HL-60/S4 treated with phorbol 12-myristate 13-acetate at 8.2 ng/mL for 4 days and 3 days (cell line): ENCODE results near the gene NFIA.

ENCODE experiments used
- in situ Hi-C: fragments of 300-500 bp; cut with MboI; formaldehyde crosslinking; loops from 2 replicates; pipeline ENCODE4 v1.15.0; 2022; ENCODE audit warnings: low sequenced_read_pairs

The NFIA gene

DNA sequence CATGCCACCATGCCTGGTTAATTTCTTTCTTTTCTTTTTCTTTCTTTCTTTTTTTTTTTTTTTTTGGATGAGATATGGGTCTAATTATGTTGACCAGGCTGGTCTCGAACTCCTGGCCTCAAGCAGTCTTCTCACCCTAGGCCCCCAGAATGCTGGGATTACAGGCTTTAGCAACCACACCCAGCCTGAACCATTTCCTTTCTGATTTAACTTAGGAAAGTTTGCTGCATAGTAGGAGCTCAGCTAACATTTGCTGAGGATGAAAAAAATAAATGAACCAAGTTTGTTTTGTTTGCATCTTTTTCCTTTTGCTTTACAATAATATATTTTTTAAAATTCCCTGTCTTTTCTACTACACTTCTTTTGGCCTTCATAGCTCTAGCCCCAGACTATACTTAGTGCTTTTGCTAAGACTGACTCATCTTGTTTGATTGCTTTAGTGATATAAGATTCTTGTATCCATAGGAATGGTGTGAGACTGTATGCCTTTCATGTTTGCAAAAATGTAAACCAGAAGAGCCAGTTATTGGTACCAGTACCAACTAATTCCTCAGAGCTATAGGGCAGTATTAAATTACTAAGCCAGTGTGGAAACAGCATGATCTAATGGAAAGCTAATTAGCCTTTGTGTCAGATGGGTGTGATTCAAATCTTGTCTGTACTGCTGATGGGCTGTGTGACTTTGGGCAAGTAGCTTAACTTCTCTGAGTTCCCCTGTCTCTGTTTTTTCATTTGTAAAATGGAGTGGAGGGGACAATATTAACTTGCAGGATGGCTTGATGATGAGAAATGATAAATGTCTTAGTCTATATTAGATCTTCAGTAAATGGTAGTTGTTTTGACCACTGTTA lies 66.9 kb downstream of the NFIA start:
- in situ Hi-C loops: no loop called here

DNA sequence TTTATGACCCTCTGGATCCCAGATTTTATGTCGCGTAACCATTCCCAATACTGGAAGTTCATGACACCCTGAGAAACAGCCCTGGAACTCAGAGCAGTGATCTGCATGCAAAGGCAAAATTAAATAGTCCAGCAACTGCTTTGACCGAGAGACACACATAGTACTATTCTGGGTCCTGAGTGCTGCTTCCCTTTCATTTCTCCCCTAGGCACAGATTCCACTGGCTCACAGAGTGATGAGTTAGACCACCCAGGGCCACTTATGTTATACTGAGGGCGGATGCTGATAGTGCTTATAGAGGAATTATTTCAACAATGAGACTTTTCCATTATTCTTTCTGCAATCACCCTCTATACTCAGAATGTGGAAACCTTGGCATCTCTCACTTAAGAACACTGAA lies 69.2 kb downstream of the NFIA start:
- in situ Hi-C loops: no loop called here

DNA sequence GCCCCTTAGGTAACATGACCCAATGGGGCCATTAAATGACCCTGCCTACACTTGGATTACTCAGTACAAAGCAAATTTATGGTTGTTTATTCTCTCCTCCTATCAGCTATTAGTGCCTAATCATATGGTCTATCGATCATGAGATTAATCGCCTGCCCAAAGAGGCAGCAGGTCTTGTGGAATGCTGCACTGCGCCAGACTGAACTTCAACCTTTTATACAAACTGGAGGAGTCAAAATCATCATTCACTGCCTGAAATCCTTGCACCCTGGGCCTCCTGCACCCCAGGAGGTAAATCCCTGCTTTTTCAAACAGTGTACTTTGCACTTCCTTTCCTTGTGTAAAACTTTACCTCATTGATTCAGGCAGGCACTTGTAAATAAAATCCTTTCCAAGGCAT lies 69.7 kb downstream of the NFIA start:
- in situ Hi-C loops: no loop called here

DNA sequence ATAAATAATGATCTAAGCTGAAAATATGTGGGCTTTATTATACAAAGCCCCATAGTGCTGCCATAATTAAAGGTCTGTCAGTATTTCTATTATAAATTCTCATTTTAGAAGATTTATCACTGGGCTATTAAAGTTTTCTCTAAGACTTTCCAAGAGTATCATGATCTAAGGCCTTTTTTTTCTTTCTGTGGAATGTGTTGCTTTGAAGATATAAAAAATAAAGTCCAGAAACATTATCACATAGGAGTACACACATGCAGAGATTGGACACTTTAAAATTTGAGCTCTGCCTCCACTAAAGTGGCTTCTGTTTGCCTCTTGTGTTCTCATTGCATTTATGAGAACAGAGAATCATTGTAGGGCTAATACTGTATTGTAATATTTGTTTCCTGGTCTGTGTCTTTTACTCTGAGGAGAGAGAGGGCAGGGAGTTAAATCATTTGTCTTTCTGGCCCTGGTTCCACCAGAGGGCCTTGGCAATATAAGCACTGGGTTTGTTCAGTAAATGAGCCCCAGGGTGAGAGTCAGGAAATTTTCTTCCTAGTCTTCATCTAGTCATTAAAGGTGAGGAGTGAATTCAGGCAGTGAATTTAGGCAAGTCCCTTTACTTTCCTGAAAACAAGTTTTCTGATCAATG lies 70.2 kb downstream of the NFIA start:
- in situ Hi-C loops: no loop called here

DNA sequence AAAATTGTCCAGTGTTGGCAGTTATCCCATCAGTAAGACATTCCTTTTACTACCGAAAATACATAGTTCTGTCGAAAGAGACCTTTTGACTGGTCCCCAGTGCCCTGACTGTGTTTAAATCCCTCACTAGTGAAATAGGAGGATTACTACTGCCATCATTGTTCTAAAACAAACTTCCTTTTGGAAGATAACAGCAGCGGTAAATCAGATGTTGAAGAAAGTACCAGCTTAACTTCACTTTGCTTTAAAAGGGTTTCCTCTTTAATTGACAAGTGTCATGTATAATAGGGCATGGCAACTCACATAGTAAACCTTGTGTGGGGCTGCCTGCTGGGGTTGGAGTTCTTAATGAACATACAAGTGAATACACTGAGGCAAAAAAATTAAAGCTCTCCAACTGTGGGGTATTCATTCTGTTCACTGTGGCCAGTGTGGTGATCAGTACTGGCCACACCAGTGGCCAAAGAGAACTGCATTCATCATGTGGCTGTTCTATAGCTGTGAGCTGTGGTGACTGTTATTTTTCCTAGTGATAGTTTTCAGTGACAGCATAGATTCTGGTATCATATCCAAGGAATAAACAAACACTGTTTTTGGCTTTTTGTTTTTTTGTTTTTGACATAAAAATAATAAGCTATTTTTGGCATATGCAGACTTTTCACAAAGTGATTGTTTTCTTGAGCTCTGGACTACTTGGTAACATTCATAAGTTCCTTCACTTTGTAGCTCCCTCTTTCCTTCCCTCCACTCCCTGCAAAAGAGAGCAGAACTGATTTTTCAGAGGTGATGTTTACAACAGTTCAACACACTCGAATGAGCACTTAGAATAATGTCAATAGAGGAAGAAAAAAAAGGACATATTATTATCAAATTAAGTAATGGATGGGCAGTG lies 74.5 kb downstream of the NFIA start:
- in situ Hi-C loops: no loop called here

DNA sequence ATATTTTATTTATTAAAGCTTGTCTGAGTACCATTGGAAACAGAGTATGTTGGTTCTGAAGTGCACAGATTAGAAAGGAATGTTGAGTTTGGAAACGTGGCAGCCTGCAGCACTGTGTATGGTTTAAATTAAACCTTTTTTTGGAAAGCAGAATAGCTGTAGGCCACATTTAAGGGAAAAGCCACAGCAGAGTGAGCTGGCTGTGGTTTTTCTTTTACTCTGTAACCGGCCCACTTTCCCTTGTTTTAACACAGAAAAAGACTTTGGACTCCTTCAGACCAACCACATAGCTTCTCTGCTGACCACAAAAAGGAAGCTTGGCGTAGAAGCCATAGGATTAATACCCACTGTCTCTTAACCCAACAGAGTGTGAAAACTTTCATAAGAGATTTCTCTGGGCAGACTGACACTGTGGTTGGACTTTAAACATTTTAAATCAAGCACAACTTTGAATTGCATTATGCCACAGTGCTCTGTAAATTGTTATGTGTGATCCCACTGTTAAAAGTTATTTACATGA lies 75.2 kb downstream of the NFIA start:
- in situ Hi-C loops: no loop called here

DNA sequence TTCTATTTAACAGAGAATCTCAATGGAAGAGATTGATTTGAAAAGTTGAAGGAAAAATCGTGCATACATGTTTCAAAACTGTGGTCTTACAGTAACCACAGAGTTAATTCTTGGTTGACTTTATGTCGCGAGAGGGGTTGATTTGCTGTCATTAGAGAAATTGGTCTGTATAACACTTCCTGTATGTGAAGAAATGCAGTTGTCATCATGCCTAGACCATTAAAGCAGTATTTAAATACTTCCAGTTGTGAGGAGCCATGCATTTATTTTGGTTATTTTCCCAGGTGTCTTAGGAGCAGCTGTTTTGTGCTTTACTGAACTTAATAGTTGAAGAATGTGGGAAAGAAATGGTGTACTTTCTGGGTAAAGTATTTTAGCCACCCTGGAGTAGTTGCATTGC lies 76.2 kb downstream of the NFIA start:
- in situ Hi-C loops: no loop called here

DNA sequence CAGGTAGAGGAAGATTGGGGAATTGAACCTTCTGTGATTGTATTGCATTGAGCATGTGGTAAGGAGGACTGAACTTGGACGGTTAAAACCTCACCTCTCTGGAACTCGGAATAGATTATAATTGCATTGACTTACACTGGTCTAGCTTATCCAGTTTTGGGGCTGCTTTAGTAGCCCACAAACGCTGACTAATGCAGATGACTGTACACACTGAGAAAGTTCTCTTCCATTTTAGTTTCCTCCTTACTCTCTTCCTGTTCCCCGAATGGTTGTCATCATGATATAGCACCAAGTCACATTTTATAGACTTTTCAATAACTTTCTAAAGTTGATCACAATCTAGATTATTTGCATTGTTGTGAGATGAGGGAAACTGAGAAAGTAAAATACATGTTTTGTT lies 78.2 kb downstream of the NFIA start:
- in situ Hi-C loops: no loop called here

DNA sequence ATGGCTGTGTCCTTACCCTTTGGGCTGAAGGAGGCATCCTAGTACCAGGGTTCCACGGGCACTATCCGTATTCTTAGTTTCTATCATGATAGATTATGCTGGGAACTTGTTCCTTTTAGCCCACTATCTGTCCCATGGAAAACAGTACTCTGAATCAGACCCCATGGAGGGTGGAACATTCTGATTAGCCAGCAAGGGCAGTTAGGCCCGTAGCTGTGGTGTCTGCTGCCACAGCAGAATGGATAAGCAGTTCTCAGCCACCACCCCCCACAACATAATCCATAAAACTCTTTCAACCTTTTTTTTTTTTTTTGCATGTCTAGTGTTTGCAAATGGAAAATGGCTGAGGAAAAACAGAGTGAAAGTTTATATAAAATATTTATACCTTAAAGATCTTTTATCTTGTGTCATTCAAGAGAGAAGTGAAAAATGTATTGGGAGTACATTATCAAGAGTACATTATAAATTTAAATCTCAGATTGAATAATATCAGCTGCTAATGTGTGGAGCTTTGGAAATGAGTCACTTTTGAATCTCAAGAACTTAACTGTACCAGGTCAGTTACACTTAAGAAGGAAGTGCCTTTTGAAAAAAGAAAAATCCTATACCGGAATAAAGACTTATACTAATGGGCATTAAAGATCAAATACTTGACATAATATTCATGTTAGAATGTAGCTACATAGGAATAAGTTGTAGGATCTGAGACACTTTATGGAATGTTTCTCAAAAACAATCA lies 80.3 kb downstream of the NFIA start:
- in situ Hi-C loops: no loop called here

DNA sequence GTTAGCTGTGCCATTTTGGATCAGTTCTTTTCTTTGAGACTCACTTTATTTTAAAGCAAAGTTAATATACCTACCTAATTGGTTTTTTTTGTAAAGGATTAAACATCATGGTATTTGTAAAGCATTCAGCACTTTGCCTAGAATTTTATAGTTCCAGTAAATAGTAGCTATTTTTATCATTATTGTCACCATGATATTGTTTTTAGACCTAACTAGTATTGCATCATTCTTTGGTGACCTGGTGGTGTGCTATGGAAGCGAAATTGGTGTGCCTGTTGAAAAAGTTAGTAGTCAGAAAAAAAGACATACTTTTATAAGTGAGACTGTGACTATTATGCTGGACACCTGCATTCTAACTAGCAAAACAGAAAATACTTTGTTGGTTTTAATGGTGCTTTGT lies 81.0 kb downstream of the NFIA start:
- in situ Hi-C loops: no loop called here

DNA sequence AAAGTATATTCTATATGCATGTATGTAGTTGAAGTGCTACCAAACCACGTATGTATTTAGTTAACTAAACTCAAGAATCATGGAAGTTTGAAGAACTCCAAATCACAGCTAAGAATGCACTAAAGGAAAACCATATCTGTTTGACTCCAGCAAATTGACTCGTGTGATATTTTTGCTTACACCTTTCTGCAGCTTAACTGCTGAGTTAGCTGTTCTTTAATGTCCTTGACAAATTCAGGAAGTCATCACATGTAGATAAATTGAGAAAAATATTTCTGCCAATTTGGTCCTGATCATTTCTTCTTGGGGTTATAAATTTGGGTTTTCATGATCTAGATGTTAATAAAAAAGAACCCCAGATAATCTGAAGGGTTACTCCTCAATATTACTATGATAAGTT lies 83.0 kb downstream of the NFIA start:
- in situ Hi-C loops: no loop called here

DNA sequence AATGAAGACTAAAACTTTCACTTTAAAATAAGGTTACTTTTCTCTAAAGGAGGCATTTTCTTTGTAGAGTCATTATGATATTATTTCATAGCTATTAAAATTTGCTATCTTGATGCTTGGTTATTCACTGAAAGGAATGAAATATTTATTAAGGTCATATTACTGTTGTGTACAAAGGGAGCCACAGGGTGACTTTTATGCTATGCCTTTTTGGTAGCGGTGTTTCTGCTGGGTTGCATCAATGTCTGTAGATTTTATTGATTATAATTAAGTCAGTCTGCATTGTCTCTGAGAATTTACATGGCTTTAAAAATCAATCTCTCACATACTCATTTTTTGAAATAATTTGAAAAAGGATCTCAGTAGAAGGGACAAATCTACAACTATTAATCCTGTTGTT lies 84.9 kb downstream of the NFIA start:
- in situ Hi-C loops: no loop called here

DNA sequence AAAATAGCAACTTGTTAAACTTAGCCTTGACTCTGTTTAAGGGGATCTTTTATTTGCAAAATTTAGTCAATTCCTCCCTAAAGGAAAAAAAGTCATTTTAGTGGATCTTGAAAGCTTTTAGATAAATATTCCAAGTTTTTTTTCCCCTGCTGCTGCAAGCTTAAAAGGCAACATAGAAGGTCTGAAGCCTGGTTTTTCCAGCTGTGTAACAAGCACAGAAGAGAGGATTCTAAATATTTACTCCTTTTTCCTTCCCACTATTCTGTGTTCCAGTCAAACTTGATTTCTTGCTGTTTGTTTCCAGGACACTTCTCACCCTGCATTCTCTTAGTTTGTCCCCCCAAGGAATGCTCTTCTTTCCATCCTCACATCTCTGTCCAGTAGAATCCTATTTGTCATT lies 86.7 kb downstream of the NFIA start:
- in situ Hi-C loops: no loop called here

DNA sequence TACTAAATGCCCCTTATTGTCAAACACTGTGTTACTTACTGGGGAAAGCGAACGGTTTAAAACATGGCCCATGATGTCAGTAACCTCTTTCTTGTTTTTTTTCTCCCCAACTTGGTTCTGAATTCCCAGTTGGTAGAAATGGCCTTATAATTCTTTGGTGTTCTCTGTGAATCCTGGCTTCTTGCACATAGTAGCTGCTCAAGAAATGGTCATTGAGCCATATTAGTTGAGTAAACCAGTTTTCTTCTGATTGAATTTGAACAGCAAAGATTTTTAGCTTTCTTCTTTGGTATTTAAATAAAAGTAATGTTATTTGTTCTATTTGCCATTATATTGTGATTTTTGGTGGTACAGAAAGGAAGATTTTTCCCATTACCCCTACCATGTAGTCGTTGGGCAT lies 87.3 kb downstream of the NFIA start:
- in situ Hi-C loops: no loop called here

DNA sequence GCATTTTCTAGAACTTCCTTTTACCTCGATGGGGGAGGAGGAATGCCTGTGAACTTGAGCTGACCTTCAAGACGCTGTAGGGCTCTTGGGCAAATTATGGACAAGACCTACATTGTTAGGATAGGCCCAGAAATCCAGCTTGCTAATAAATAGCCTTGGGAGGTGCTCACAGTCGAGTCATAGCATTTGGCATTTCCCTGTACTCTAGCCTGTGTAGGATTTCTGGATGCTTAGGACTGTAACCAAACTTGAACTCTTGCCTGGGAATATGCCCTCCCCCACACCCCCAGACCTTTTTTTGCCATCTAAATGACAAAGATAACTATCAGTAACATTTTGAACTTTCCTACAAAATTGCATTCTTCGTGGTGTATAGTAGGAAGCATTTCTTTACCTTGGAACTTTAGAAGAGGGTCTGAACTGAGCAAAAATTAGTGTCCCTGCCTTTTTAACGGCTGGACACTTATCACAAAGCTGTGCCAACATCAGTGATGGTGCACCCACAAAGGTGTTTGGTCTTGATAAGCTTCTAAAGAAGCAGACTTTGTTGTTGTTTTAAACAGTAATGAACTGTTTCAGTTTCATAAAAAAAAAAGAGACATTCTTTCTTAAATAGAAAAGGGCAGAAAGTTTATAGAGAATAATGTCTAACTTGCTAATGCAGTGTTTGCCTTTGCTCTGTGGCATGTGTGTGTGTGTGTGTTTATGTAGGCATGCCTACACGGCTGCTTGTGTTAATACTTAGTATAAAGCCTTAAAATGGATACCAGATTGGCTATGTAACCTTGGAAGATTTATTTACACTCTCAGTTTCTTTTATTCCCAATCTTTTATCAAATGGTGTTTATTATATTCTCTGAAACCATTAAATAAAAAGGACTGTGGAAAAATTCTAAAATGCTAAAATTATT lies 88.2 kb downstream of the NFIA start:
- in situ Hi-C loops: no loop called here

DNA sequence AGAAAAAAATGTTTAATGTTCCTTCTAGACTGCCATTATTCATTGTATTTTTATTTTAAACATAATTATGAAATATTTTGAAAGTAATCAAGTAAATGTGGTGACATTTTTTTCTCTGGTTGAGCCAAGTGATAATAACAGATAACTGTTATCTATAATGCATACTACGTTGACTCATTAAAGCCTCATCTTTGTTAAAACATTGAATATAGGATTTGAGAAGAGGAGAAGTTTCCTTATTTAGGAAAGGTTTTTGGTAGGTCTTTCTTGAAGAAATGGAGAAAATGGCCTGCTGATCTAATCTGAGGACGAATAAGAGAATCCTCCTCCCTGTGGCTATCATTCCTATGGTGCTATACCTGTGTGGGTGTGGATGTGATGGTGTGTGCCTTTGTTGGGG lies 89.0 kb downstream of the NFIA start:
- in situ Hi-C loops: no loop called here

DNA sequence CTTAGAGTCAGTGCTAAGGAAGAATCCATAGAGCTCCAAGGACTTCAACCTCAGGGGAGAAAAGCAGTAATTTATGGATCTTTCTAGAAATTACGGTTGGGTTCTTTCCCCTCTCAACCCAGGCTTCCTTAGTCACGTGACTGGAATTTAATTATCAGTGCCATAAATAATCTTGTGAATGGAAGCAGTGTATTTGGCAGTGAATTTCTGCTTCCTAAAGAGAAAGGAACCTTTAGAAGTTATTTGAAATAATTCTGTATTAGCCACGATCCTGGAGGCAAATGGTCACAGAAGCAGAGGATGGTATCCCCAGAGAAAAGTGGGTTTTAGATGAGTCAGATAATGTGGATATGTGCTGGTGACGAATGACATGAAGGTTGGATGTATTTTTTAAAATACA lies 89.6 kb downstream of the NFIA start:
- in situ Hi-C loops: no loop called here

DNA sequence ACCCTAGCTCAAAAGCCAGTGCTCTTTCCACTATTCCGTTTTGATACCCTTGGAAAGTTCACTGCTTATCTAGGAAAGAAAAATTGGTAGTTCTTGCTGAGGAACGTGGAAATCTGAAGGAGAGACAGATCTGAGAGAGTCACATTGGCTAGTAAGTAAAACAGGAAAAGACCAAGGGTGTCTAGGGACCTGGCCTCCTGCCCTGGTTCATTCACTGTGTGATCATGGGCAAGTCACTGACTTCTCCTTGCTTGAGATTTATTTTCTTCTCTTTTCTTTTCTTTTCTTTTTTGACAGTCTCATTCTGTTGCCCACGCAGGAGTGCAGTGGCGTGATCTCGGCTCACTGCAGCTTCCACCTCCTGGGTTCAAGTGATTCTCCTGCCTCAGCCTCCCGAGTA lies 90.8 kb downstream of the NFIA start:
- in situ Hi-C loops: no loop called here

DNA sequence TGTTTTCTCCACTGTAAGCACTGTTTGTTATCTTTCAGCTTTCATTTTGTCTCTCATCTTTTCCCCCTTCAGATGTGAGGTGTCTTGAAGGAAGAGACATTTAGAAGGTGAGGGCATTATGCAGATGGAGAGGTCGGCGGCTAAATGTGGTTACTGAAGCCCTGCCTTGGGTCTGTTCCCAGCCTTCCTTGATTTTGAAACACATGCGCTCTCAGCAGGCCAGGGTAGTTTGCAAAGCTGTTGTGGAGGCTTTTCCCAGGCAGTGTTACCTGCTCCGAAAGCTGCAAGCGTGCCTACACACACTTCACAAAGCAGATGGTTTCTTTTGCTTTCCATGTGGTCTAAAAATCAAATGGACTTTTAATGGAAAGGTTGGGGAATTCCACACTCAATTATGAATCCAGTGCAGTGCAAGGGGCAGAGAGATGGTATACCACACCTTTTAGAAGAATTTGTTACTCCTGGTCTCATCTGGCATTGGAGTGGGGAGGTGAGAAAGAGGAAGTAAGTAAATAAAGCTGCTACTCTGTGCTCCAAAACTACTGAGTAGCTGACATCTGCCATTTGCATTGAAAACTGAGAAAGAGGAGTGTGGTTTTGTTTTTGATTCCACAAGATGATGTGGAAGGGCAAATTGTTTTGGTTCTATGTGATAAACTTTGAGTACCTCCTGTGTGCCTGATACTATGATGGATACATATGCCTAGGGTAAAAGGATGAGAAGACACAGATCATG lies 91.9 kb downstream of the NFIA start:
- in situ Hi-C loops: no loop called here
